CD4-positive, alpha-beta T cell treated with Interleukin-2 at 100 ng/mL for 4 hours (primary cell): ENCODE results near the gene ARHGAP21.
"Not testable (repeated sequence)": the region's sequence is repeated elsewhere in the genome, so short reads cannot be mapped to it uniquely, and the experiment has no call there.

Experiments
- DNase-seq: peaks from one replicate; pipeline ENCODE4 v3.0.0-alpha.2; 2020; ENCODE audit warnings: low spot score

The ARHGAP21 gene

DNA sequence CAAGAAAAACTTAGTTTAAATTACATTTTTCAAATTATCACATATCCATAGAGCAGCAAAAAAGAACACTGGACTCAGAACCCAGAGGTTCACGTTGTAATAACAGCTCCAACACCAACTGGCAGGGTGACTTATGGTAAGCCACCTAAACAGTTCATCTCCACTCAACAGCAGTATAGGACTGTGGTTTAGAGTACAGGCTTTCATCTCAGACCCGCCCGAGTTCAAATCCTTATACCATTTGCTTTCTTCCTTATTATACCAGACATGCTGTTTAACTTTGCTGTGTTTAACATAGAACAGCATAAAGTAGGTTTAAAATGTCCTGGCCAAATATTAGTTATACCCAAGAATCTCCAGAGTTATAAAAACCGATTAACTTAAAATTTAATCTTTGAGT lies 97.9 kb downstream of the ARHGAP21 start:
- DNase-seq = no peak

DNA sequence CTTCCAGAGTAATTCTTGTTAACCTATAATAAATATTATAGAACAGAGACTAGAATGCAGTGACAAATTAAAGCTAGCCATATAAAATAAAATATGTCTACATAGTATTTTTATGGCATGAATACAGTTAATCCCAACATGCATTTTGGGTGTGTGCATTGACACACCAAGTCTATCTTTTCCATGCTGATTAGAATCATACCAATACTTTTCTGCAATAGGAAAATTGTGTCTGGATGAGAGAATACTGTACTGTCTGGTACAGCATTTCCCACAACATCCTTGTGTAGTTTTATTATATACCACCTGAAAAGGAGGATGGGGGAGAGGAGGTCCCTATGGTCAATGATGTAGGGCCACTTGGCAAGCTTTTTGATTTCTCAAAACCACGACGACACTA lies 100.3 kb downstream of the ARHGAP21 start:
- DNase-seq = no peak

DNA sequence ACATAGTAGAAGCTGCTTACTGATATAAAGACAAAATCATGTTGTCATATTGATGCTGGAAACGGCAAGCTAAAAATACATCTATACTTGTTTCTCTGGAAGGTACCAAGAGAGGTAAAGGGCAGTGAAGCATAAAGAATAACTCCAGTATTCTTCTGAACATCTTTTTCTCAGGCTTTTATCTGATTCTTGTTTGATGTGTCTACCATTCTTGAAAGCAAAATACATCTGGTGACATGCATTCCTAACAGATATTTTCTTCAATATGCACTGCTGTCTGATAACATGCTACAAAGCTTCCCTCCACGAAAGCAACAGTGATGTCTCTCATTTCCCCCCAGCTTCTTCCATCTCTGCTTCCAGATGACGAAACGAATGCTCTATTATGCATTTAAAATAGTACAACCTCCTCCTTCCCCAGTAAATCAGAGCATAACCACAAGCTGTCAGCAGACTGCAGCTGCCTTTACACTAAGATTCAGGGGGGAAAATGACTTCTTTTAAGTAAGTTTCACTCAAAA lies 100.8 kb downstream of the ARHGAP21 start:
- DNase-seq = peak; percentile 10

DNA sequence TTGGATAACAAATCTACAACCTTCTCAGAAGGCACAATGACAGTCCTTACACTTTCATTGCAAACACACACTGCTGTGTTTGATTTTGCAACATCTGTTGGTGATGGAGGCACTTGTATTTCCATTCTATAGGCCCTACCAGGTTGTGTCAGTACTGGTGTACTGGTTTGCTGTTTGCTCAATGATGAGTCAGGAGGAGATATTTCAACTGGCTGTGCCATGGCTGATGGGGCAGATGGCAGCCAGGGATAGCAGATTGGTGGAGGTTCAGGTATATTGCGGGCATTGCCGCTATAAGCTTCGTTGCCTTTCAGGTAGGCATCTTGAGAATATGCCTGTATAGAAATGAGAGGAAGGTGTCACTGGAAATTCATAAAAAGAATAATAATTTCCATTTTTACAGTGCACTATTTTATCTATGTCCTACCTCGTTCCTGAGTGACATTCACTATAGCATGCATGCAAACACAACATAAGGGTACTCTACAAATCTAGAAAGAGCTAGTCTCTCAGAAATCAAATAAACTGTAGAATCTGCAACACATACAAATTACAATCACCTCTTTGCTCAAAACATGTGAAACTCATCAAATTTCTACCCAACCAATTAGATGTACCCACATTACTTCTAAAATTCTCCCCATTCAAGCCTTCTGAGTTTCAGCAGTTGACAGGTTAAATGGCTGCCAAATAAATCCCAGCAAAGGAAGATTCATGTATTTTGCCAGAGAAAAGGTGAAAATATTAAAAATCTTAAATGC lies 102.5 kb downstream of the ARHGAP21 start:
- not testable (repeated sequence) for DNase-seq

DNA sequence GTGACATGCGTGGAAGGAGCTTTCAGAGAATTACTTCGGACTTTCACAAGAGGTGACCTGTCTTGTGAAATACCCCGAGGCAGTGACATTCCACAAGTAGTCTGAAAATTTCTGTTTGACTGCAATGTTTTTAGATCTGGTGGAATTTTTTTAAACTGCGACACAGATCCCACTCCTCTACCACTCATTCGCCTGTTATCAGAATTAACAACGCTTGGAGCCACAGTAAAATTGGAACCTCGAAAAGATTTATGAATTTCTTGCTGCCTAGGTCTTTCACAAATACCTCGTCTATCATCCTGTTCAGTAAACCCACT lies 103.7 kb downstream of the ARHGAP21 start:
- not testable (repeated sequence) for DNase-seq

DNA sequence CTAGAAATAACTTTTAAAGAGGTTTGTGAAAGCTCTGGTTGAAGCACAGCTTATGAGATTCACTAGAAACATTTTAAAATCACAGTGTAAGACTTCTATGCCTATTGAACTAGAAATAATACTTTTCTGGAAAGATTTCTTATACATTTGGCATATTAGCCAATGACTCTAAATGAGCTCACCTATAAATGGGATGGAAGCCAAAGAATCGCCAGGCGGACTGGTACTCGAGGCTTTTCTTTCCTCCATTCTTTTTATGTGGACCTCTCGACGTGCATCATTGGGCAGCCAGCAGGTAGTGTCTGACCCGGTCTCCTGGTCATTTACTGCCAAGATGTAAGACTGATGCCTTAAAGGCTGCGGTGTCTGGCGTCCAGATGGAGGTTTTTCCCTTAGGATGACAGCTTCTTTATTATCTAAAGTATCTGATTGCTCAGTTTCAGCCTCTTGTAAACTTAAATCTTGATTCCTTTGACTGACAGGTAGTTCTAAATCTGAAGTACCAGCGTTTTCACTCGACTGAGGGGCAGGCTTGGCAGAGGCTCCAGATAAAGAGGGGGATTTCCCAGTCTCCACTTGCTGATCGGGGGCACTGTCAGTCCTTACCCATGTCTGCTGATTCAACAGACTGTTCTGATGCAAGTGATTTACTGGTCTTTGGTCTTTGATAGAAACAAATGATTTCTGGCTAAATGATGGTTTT lies 104.2 kb downstream of the ARHGAP21 start:
- DNase-seq = not testable (repeated sequence)

DNA sequence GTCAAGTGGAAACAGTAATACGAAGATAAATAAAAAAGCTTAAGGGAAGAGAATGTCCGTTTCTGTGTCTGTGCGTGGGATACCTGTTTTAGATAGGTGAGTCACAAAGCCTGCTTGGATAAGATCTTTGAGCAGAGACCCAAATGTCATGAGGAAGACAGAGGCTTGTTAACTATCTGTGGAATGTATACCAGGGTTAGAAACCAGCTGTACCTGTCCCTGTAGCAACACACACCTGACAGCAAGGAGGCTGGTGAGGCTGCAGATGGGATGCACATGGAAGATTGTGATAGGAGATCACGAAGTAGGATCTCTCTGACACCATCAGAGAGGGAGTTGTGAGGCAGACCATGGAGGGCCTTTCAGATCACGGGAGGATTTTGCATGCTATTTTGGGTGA lies 105.3 kb downstream of the ARHGAP21 start:
- DNase-seq = no peak

DNA sequence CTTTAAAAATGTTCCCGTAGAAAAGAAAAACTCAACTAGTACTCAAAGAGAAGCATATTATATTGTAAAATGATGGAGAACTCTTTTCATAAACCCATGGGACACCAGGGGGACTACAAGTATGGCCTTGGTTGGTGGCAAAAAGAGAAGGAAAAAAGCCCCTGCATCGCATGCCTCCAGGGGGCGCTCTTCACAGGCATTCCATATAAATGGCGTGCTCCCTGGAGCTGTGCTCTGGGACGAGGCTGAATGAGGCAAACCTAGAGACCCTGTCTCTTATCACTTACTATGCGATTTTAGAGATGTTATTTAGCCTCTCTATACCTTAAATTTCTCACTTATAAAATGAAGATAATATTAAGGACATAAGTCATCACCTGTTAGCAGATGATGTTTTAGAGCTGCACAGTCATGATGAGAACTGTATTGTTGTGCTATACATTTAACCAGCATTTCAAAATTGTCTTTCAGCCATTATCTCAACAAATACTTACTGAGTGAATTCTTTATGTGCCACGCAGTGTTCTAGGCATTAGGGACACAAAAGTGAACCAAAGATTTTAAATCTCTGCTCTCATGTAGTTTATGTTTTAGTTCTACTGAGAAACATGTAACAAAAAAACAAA lies 105.8 kb downstream of the ARHGAP21 start:
- DNase-seq = peak; percentile 46

DNA sequence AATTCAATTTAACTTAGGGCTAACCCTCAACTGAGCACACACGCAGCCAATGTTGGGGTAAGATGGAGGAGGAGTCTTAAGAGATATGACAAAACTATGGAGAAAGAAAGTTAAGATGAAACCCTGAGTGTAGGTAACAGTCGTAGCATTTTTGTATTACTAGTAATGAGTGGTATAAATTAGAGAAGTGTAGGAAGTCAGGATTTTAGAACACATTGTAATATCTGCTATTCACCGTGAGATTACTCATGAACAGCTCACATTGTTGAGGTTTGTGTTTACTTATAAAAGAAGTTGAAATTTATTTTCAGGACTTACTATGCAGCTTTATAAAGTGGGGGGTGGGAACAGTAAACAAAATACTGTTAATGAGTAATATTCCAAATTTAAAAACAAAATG lies 107.2 kb downstream of the ARHGAP21 start:
- DNase-seq = no peak

DNA sequence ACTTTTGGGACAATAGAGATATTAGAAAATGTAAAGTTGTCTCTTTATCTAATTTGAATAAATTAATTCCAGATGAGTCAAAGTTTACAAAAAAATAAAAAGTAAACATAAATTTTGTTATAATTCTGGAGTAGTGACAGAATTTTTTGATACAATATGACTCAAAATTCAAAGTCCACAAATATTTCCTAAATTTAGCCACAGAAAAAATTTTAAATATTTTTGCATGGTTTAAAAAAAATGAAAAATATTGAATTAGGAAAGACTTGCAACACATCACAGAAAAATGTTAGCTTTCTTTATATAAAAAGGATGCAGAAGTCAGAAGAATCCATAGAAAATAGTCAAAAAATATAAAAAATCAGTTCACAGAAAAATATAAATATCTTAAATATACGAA lies 117.7 kb downstream of the ARHGAP21 start:
- no peak for DNase-seq

DNA sequence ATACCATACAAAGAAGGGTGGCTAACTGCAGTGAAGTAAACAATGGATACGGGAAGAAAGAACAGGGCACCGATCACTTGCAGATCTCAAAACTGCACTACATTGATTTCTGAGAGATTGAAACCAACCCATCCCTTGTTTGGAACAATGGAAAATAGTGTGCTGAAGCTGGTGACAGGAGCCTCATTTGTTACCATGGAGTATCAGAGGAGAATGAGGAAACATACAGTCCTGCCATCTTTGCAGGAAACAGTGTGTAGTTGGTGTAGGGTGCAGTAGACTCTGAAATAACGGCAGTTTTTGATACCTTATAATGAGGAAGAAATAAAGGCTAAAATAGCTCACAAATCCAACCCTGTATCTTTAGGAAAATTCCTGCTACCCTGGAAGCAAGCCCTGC lies 118.5 kb downstream of the ARHGAP21 start:
- no peak for DNase-seq

DNA sequence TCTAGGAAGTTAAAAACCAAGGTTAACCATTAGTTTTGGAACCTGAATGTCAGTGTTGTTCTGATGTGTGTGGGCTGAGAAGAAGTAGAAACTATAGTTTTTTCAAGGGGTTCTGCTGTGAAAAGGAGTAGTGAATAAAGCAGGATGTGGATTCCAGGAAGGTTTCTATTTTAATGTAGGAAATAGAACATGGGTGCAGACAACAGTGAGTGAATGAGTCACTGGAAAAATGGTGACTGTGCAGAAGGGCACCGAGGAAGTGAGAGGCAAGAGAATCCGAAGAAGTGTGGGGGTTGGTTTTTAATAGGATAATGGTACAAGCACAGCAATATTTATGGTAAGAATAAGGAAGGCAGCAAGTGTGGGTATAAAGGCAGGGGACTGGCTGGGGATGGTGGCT lies 120.4 kb downstream of the ARHGAP21 start:
- no peak for DNase-seq

DNA sequence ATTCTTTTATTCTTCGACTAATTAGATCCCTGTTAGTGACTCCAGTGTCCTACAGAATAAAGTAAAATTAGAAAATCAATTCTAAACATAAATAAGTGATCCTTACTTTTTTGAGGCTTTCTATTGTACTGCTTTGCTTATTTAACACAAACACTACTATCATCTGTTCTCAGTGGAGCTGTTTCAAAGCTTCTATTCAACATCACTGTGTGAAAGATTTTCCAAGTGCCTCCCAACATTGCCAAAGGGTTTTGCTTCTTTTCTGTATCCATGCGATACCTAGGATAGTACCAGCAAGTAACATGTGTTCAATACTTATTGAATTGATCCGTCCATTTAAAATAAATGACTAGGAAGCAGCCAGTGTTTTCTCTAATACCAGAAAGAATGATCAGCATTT lies 125.7 kb downstream of the ARHGAP21 start:
- DNase-seq = no peak

DNA sequence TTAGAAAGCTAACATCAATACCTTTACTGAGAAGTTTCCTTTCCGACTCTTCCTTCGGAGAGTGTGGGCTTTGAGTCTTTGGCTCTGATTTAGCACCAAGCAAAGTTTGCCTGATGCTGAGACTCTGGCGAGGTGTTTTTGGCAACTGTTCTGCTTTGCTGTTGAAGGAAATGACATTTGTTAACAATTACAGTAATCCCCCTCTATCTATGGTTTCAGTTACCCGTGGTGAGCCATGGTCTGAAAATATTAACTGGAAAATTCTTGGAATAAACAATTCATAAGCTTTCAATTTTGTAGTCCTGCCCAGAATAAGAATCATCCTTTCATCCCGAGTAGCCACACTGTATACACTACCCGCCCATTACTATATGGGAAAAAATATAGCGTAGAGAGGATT lies 126.3 kb downstream of the ARHGAP21 start:
- DNase-seq = no peak

DNA sequence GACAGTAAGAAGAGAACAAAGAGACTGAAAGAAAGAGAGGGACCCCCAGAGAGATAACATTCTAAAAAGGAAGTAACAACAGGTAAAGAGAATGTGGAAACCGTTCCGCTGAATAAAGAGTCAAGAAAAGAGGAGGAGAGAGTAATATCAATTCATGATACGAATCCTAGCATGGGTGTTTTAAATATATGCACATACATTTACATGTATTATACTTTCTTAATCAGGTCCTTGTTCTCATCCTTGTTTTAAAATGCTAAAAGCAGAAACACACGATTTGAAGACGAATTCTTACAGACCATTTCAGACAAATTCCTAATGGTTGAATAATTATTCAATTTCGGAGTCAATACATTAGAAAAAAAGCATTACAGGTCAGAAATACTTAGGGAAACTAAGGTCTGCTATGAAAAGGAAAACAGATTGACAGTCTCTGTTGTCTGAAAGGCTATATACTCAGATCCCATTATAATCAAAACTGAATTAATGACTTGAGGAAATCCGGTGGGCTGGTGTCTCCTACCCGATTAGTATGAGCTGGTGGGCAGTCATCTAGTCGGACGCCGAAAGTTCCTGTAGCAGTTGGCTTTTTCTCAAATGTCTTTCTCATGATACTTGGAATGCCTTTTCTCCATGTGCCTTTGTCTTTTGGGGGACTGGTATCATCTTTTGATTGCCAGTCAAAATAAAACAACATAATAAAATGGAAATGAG lies 127.3 kb downstream of the ARHGAP21 start:
- DNase-seq = no peak

DNA sequence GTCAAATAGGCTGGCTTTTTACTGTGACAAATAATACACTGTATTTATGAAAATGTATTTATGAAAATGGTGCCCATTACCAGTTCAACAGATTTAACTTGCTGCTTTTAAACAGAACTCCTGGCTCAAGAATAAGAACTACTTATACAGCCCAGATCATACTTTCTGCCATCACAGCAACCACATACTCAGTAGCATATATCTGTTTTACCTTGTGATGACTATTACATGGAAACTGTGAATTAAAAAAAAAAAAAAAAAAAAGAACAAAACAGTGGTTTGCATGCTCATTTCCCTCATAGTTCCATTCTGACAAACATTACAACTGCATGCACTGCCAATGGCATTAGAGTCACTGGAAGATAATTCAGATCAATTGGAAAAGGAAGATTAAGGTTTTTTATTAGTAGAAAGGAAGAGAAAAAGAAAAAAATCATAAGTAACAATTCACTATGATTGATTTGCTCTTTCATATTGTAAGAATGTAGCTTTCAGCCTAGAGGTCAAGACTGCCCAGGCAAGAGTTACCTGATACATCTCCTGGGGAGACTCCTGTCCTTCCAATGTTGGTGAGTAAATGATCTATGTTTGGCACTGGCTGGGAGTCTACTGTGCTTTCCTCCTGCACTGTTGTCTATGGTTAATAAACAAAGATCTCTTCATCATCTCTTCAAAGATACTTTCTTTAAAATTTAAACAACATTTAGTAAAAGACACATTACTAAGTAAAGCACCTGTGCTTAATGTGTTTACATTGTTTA lies 132.8 kb downstream of the ARHGAP21 start:
- no peak for DNase-seq

DNA sequence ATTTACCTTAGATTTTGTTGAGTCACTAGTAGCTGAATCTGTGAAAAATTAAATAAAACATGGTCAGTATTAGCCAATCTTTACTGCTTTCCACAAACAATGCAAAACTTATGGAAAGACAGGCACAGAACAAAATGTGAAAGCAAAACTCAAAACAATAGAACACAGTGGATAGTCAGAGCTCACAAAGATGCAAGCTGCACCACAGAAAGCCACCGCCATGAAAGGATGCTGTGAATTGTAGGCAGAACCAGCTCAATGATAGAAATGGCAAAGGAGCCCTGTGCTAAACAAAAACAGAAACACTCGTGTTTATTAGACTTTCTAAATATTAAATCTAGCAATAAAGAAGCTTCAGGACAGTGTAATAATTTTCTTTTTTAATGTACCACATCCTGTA lies 134.4 kb downstream of the ARHGAP21 start:
- DNase-seq = no peak

DNA sequence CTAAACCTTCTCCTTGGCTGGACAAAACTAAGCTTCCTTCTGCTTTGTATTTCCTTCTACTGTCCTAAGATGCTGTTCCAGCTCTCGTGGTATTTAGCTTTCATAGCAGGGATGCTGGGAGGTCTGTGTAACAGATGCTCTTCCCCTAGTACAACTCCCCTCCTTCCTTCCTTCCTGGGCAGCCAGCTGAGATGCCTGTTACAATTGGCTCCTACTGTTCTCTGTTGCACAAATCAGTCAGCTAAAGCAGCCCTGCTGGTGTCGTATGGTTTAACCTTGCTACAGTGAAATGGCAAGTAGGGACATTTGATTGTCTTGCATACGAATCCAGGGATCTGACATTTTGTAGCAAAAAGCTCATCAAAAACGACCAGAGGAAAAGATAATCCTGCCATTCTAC lies 143.8 kb downstream of the ARHGAP21 start:
- no peak for DNase-seq

DNA sequence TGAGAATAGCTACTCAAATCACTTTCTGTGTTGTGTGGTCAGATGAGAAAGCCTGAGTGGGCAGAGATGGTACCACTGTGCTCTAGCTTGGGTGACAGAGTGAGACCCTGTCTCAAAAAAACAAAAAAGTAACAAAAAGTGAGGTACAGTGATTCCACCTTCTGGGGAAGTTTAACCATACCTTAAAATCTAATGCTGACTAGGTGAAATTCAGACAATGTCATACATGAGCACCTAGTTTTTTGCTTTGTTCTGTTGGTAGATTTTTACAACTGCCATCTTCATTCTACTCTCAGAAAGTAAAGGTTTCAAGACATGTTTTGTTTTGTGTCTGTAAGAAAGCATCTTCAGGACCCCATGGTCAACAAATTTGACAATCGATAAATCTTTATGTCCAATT lies 144.2 kb downstream of the ARHGAP21 start:
- DNase-seq = no peak

DNA sequence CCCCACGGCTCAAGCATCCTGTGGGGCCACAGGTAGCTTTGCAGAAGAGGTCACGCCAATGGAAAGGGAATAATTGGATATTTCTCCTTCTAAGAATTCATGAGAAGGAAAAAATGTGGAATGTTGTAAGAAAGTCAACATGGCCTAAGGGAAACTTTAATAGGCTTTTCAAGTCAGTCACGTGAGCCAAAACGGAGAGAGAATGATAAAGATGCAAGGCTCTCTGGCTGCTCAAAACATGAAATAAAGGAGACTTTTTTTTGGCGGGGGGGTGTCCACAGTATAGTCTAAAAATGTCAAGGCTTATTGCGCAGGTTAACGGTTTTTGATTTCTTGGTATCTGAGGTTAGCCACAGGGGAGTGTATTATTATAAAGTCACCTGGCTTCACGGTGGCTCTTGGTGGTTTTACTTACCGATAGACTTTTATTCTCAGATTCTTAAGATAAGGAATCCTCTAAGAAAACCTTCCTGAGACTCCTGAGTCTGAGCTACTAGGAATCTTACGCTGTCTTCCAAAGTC lies 148.1 kb downstream of the ARHGAP21 start:
- DNase-seq = no peak

DNA sequence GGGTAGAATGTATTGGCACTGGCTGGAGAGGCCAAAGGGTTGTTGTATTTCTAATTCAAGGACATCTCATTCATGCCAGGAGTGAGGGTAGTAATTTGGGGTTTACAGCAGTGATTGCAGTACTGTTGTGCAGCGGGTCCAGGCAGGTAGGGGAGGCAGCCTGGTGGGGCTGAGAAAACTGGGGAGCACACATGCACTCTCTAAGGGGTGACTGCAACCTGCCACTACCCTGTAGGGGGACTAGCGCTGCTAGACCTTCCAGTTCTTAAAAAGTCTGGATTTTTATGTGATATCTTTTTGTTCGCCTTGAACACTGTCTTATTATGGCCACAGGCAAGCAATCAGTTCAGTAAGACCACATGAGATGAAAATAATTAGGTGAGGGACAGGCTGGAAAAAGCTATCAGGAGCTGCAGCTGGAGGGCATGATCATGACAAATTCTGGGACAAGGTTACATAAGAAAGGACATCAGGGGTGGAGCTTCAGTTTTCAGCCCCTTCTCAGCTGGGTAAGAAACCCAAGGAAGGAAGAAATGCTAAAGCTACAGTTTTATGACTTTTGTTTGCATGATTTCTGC lies 149.0 kb downstream of the ARHGAP21 start:
- no peak for DNase-seq
